ENCODE measurements around the gene HSPB8.

HSPB8 gene

GRCh38 chr12:119171691-119172425 is 6.9 kb upstream of the HSPB8 start:
- DNase-seq: no peak

GRCh38 chr12:119175081-119175480 is 3.6 kb upstream of the HSPB8 start:
- DNase-seq: no peak

GRCh38 chr12:119176267-119177055 is 2.3 kb upstream of the HSPB8 start:
- DNase-seq: no peak

- no peak for DNase-seq
Observed at GRCh38 chr12:119177056-119177325, 1.7 kb upstream of the HSPB8 start.

GRCh38 chr12:119177724-119178380 is 879 bp upstream of the HSPB8 start:
- DNase-seq: no peak

GRCh38 chr12:119179335-119180021 is 747 bp downstream of the HSPB8 start:
- DNase-seq: no peak

GRCh38 chr12:119180380-119181040 is 1.8 kb downstream of the HSPB8 start:
- no peak for DNase-seq

- DNase-seq: no peak
Observed at GRCh38 chr12:119181202-119181601, 2.5 kb downstream of the HSPB8 start.

GRCh38 chr12:119181944-119182343 is 3.2 kb downstream of the HSPB8 start:
- no peak for DNase-seq

GRCh38 chr12:119182701-119183493 is 4.2 kb downstream of the HSPB8 start:
- no peak for DNase-seq

GRCh38 chr12:119183942-119184695 is 5.4 kb downstream of the HSPB8 start:
- DNase-seq: no peak

- no peak for DNase-seq
Observed at GRCh38 chr12:119195256-119195655, 16.5 kb downstream of the HSPB8 start.

GRCh38 chr12:119198440-119198839 is 19.7 kb downstream of the HSPB8 start:
- no peak for DNase-seq

- no peak for DNase-seq
Observed at GRCh38 chr12:119200601-119201000, 21.9 kb downstream of the HSPB8 start.

- DNase-seq: no peak
Observed at GRCh38 chr12:119201789-119202543, 23.2 kb downstream of the HSPB8 start.

GRCh38 chr12:119202544-119202943 is 23.8 kb downstream of the HSPB8 start:
- DNase-seq: no peak

- DNase-seq: no peak
Observed at GRCh38 chr12:119204131-119204530, 25.4 kb downstream of the HSPB8 start.

- no peak for DNase-seq
Observed at GRCh38 chr12:119204671-119205285, 26.0 kb downstream of the HSPB8 start.

GRCh38 chr12:119206348-119207062 is 27.8 kb downstream of the HSPB8 start:
- DNase-seq: no peak
